HG02759 (cell line): ENCODE results near the gene VSIR.

Experiments used
- ATAC-seq: cut with Tn5 transposase; IDR thresholded peaks from one replicate; pipeline ENCODE4 v1.9.1; 2021; ENCODE audit warnings: mild to moderate bottlenecking, moderate library complexity; ENCODE audit not compliant: unreplicated experiment

The VSIR gene

DNA sequence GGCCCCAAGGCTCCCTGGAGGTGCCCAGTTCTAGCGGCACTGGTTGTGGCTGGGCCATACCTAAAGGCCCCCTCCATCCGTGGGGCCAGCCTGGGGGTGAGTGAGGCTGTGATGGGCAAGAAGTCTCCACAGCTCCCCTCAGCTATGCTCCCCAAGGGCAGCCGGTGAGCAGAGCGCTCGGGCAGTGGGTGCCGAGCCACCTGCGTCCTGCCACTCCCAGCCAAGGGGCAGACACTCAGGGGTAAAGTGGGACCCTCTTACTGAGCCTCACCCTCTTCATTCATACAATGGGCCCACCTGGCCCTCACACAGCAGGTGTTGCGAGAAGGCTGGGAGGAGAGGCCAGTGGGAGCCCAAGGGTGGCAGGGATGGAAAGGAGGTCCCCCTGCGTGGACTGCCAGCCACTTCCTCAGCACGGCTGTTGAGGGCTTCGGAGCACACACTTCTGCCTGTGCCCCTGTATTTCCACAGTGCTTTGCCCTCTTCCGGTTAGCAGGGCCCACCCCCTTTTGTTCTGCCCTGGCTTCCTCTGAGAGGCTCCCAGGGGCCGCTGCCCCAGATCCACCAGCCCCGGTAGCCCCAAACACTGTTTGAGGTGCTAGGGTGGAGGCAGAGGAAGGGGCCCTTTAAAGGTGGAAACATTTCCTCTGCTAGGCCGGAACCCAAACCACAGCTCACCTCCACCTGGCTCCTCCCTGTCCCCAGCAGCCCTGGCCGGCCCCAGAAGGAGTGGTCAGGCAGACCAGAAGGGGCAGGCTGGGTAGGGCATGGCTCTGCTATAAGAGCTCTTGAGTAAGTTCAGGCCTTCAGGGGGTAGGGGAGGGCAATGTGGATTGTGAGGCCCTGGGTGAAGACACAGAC lies 37.4 kb downstream of the VSIR start:
- no peak for ATAC-seq

DNA sequence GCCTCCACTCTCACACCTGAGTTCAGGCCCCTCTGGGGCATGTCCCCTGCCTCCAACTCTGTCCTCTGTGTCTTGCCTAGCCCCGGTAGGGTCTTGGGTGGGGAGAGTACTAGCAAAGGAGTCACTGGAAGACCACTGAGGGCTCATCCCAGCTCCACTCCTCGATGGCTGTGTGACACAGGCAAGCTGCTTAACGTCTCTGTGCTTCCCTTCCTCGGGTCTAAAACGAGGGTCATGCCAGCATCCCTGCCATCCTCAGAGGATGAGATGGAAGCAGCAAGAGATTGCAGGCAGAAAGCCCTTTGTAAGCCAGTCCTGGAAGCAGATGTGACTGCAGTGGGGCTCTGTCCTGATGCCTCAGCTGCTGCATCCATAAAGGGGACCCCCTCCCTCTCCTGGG lies 38.5 kb downstream of the VSIR start:
- no peak for ATAC-seq

DNA sequence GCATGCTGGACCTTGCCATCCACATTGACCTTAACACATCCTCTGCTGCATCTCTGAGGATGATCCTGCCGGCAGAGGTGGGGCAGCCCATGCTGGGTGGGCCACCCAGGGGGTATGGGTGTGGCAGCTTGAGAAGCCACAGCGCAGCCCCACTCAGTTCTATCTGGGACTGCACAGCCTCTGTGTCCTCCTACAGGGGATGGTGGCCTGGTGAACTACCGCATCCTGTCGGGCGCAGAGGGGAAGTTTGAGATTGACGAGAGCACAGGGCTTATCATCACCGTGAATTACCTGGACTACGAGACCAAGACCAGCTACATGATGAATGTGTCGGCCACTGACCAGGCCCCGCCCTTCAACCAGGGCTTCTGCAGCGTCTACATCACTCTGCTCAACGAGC lies 41.5 kb downstream of the VSIR start:
- no peak for ATAC-seq

DNA sequence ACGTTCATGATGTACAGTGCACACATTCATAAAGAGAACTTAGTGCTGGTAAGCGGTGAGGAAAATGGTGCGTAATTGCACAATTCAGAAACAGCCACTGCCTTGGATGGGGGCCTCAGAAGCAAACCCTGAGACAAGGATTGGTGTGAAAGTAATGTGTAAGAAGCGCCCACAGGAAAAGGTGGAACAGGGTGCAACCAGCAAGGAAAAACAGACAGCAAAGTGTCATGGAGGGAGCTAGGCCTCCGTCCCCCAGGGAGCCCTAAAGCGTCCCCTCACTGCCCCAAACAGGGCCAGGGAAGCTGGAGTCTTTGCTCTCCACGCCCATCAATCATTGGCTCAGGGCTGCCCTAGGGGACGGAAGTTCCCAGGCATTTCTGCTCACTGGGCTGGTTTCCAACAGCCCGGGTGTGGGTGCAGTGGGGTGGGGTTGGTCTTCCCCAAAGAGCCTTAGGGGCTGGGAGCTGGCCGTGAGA lies 44.1 kb downstream of the VSIR start:
- ATAC-seq = no peak

DNA sequence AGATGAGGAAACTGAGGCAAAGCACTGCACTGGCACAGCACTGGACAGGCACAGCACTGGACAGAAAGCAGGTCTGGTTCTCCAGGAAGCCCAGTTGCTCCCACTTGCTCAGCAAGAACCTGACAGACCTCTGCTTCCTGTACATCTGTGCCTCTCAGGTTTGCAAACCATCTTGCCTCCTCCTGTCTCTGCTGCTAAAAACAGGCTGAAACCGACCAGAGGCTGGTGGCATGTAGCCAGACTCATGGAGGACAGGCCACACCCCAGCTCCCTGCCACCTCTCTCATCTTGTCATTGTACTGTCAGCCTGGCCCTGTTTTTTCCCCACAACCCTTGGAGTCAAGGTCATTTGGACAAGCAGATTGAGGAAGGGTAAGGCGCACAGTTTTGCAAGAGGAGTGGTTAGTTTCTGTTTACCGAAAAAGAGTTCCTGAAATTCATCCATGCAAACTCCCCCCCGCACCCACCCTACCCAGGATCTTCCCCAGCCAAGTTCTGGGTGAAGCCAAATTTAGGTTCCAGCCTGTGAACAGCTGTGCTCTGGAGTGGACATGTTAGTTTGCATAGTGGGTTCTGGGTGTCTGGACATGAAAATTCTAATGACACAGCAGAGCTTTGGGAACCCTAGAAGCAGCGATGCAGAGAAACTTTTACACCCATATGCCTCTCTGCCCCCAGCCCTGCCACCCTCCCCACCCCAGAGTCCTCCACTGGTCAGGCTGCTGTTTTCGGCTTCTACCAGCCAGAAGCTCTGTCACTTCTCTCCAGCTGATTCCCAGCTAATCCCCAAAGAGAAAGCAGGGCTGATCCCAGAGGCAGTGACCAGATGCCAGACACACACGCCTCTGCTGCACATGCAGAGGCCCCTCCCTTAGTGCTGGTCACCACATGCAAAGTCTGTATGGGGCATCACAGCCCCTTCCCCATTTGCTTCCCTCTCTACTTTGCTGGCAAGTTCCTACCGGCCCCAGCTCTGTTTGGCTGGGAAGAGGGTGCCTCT lies 45.3 kb downstream of the VSIR start:
- ATAC-seq = peak; percentile 65

DNA sequence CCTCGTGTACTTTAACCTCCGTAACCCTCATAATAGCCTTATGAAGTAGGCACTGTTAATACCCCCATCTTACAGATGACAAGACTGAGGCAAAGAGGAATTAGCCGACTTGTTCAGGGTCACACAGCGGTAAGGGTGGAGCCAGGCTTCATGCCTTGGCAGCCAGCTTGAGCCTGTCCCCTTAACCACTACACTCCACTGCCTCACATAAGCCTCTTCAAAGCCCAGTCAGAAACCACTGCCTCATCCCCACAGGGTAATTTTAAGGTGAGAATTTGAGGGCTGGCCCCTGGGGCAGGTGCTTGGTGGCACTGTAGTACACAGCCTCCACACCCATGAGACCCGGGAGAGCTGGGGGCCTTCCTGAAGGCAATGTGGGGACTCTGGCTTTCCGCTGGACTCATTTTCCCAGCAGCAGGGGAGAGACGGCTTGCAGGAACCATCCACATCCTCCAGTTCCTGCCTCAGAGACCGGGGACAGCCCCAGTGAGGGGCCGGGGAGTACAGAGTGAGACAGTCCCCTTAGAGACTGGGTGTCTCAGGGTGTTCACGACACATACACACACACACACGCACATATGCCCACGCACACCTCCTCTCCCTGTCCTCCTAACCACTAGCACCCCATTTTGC lies 46.1 kb downstream of the VSIR start:
- ATAC-seq = peak; percentile 36

DNA sequence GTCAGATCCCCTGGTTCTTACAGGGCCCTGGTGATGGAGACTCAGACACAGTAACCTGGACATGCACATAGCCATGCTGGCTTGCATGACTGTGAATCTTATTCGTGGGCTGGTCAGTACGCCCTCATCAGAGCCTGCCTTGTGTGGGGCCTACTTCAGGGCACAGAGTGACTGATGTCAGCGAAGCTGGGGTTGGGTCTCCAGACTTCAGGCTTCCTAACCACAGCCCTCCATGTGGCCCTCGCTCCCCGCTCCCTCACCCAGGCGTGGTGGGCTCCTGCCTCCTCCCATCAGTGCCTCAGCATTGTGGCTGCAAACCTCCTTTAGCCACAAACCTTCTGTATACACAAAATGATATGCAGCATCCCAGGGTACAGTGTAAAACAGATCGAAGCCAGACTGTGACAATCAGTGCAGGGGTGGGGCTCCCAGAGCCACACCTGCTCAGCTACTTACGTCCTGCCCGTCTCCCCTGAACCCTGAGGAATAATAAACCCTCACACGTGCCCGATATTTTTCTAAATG lies 46.7 kb downstream of the VSIR start:
- ATAC-seq = no peak

DNA sequence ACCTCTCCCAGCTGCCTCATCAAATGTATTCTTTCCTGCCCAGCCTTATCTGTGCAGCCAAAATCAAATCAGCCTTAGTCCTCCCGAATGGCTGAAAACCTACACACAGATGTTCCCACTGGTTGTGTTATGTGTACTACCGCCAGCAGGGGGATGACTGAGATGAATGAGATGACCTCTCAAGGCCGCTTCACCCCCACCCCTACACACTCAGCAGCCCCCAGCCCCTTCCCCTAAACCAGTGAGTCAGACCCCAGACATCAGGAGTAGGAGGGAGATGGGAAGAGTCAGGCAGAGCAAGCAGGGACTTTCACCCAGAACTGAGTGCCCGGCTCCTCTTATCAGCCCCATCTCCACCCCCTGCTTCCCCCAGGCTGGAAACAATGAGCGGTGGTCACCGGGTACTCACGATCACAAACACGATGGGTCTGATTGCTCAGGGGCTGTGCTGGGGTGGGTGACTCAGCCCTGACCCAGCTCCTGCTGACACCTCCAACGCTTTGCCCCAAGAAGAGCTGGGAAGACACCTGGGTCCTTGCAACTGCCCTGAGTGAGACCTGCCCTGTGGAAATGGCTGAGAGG lies 47.2 kb downstream of the VSIR start:
- no peak for ATAC-seq

DNA sequence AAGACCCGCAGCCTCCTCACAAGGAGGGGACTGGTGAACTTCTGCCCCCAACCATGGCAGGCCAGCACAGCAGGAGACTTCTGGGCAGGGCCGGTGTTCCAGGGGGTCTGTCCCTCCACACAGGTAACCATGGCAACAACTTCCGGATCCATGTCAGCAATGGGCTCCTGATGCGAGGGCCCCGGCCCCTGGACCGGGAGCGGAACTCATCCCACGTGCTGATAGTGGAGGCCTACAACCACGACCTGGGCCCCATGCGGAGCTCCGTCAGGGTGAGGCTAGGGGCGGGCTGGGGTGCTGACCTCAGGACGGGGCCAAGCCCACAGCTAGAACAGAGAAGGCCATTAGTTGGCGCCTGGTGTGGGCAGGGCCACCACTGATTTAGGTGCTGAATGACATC lies 48.1 kb downstream of the VSIR start:
- no peak for ATAC-seq

DNA sequence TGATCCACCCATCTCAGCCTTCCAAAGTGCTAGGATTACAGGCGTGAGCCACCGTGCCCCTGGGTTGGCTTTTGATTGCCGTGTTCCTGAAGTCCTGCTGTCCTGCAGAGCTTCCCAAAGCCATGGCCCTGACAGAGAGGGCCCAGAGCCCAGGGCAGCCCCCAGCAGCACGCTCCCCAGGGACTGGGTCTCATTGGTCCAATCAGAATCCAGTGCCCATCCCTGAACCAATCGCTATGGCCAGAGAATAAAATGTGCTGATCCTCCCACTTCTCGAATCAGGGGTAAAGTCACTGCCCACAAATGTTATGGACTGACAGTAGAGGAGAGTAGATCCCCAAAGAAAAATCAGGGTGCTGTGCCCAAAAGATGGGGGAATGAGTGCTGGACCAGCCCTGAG lies 48.8 kb downstream of the VSIR start:
- no peak for ATAC-seq

DNA sequence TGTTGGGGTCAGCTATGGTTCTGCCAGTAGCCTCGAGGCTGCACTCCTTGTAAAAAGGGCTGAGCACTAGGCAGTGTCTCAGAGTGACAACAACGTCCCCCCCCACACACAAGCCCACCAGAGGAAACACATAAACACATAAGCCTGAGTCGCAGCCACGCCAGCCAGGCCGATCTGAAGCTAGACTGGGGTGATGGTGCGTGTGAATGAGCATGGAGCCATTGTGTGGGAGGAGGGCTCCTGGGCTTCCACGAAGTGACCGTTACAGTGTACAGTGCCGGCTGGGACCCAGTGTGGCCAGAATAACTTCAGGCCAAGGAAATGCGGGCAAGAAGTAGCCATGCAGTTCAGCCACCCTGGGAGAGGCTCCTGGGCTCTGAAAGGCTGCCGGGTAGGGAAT lies 50.0 kb downstream of the VSIR start:
- ATAC-seq = no peak

DNA sequence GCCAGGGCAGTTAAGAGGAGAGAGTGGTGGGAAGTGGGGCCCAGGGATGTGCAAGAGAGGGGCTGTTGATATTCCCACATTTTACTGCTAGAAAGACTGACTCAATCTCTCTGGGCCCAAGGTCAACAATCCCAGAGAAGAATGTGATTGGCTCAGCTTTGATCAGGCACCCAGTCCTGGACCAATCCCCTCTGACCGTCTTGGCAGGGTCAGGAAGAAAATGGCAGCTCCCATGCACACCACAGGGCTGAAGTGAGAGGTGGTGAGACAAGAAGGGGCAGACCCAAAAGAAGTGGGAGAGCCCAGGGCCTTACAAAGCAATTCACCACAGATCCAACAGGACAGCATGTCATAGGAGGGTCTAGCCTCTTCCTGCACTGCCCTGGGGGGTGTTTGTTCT lies 50.5 kb downstream of the VSIR start:
- no peak for ATAC-seq

DNA sequence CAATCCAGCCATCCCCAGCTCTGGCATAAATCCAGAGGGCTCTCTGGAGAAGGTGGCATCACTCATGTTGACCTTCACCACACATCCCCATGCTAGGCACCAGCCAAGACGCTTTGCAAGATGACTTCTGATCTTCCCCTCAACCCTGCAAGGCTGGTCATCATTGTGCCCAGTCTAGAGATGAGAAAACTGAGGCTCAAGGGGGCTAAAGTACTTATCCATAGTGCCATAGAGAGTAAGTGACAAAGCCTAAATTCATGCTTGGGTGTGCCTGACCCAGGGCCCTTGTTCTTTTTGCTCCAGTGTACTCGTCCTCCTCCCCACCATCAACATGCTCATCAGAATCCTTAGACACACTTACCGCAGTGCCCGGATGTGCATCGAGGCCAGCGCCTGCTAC lies 52.0 kb downstream of the VSIR start:
- ATAC-seq = no peak

DNA sequence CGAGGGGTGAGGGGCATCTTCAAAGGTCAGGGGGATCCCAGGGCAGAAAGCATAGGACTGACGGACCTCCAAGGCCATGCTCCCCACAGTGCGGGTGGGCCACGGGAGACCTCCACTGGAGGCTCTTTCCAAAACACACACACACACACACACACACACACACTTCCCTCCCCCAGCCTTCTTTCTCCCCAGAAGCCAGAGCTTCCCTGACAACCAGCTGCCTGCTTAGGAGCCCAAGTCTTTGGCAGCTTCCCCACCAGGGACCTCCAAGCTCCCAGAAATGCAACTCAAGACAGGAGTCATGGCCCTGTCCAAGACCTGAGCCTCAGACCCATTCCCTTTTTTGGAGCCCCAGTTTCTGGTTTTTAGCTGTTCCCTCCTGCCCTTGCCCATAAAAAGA lies 53.0 kb downstream of the VSIR start:
- ATAC-seq = no peak

DNA sequence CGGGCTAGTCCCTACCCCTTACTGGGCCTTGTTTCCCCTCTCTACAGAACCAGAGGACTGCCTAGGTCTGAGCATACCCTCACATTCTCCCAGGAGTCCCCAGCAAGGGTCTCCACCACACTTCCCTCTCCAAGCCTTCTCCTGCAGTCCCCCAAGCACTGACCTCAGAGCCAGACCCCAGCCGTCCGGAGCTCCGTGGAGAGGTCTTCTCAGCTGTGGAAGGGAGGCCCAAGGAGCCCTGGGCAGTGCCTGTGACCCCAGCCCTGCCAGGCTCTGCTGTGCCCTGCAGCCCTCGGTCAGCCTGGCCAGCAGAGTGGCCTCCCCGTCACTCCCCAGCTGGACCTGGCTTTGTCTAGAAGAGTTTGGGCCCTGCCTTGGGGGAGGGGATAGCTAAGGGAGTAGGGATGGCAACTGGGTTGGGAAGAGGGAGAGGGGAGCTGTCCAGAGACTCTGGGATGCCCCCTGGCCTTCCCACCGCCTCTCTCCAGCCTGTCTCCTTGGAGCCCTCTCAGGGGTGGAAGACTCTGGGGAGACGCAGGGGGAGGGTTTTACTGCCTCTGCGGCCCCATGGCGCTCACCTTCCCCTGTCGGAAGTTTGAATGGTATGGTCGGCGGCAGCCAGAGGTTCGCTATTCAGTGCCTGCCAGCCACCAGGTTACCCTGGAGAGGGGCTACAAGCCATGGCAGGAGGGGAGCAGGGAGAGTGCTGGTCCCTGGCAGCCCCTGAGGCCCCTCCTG lies 53.7 kb downstream of the VSIR start, which contains the start of gene C10orf105:
Gene C10orf105, minus strand, starts transcription at position 315 of the 738 bp plus-strand sequence. CDS start 3,441 bp downstream, outside the sequence.
- no peak for ATAC-seq

DNA sequence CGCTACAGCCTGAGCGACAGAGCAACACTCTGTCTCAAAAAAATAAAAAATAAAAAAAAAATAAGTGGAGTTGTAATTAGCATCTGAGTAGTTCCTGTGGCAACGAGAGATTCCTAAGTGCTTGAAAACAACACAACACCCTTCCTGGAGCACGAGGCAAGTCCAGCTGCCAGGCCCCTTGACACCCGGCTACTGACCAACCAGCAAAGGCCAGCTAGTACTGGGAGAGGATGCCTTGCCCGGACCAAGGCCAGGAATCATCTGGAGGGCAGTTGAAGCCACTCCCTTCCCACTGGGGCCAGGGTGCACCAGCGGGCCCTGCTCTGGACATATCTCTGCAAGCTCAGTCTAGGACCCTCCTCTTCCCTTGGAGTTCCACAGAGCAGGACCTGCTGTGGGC lies 54.3 kb downstream of the VSIR start:
- no peak for ATAC-seq

DNA sequence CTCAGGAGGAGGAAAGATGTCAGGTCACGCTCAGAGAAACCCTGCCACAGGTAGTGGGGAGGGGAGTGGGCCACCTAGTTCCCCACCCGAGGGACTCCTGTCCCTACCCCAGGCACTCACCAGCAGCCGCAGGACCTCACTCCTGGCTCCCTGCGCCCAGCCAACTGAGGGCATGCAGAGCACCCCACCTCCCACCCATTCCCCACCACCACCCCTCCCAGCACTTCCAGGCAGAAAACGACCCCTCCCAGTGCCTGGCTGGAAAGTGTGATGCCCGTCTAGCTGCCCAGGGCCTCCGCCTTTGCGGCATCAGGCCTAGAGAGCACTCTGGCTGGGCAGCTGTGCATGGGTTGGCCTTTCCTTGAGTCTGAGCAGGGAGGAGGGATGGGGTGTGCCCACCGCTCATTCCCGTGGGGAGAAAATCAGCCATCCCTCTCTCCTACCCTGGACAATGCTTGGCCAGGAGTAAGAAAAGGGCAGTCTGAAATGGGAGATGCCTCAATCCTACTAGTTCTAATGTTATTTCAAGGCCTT lies 55.1 kb downstream of the VSIR start:
- no peak for ATAC-seq

DNA sequence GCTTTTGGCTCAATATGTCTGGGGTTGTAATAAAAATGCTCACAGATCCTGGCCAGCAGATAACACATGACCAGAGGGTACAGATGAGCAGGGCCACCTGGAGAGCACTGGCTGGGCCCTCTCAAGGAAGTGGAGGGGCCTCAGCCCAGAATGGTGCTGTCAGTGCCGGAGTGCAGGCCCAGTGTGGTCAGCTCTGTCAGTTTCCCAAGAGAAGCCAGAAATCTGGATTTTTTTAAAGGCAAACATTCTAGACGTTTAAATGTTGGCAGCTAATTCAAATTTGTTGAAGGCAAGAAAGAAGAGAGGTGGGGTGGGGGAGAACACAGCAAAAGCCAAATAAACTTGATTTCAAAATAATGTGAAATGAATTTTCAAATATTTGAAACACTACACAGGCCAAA lies 55.8 kb downstream of the VSIR start:
- no peak for ATAC-seq

DNA sequence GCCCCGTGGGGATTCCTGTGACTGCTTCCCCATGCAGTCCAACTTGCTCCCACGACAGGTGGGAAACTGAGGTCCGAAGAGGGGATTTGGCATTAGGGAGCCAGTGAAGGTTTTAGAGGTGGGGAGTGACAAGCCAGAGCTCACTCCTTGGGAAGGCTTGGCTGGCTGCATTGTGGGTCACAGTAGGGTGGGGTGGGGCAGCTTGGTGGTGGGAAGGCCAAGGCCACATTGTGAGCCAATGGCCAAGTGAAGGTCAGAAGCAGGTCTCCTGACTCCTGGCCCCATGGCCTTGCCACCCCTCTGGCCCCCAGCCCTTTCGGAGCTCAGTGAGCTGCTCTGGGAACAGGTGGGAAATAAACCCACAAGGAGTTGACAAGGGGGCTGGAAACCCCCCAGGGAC lies 56.3 kb downstream of the VSIR start:
- no peak for ATAC-seq

DNA sequence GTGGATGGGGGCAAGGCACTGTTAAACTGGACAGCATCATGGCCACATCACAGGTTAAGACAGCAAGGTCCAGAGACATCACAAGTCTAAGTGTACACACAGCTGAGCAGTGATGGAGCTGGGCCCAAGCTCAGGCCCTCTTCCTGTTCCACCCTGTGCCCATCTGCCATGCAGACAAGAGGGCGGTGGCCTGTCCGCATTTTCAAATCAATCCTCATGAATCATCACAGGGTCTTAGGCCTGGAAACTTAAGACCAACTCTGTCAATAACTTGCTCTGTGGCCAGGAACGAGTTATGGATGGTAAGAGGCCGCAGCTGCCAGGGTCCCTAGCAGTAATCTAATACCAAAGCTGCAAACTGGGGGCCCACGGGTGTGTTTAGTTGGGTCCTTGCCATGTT lies 56.9 kb downstream of the VSIR start:
- ATAC-seq = no peak
